Large intestine (tissue), 3 donors: Measurements from ENCODE around the gene SPOCK3. TPM values are rescaled to one million over a fixed set of nuclear protein-coding genes. Genes with fewer than 3 reads are reported as not detected.
A peak's percentile ranks its signal among the peaks of the same experiment; 100 is the strongest.

ENCODE experiments used
- DNase-seq, 2 donors: peaks; one replicate each; pipeline versions ENCODE4 v3.0.0 to v3.0.0-alpha.2; 2013
- H3K27ac ChIP-seq: one replicate; pipeline ENCODE4 v1.5.1; 2013; ENCODE audit warnings: low read length
- H3K27me3 ChIP-seq: 2 replicates; pipeline ENCODE4 v1.6.1; 2013; ENCODE audit warnings: low read length; ENCODE audit not compliant: control insufficient read depth, insufficient read depth
- H3K36me3 ChIP-seq: 2 replicates; pipeline ENCODE4 v1.6.1; 2013; ENCODE audit warnings: low read length; ENCODE audit not compliant: control insufficient read depth, insufficient read depth
- H3K4me1 ChIP-seq: one replicate; pipeline ENCODE4 v1.6.1; 2013; ENCODE audit warnings: low read length; ENCODE audit not compliant: control insufficient read depth, insufficient read depth
- H3K4me3 ChIP-seq: one replicate; pipeline ENCODE4 v1.5.1; 2013; ENCODE audit warnings: low read length
- H3K9me3 ChIP-seq: one replicate; pipeline ENCODE4 v1.6.1; 2013; ENCODE audit warnings: mild to moderate bottlenecking, low read depth, low read length, moderate library complexity; ENCODE audit not compliant: control insufficient read depth
- WGBS: methylation state at CpG from one replicate; pipeline ENCODE4 v1.1.5; 2013; ENCODE audit warnings: low lambda C conversion rate; ENCODE audit not compliant: insufficient coverage; 5-methylcytosine and 5-hydroxymethylcytosine counted together
- polyA plus RNA-seq: library from polyadenylated mRNA; unstranded; fragments of 120-200 nt; gene quantifications from one replicate; pipeline ENCODE4 v1.2.1, GENCODE V29; 2013

The SPOCK3 gene
- polyA plus RNA-seq, 1 donor = 22.4 TPM

DNA sequence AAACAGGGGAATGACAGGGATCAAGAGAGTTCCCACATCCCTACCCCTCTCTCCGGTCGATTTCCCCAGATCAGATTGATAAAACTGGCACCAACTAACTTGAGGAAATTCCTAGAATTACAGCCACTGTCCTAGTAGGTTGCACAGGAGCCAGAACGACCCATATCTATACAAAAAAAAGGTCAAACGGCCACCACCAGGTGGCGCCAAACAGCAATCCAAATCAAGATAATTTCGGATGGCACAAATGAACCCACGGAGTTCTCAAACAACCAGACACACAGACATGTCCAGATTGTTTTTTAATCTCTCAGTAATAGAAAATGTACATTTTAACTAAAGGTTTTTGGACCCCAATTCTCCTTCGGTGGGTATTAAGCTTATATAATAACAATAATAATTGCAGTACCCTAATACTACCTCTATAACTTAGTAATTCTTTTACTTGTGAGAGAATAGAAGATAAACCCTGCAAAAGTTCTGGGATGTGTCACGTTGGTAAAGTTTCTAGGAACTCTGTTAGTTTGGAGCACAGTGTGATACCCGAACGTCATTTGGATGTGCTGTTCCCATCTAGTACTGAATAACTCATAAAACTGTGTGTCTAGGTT is 212.6 kb downstream of the SPOCK3 start:
- no peaks in the 10 kb centered on the region for H3K36me3 ChIP-seq
- H3K9me3 ChIP-seq = no peaks in the 10 kb centered on the region
- WGBS = no CpG with 5 or more reads among the region's 11 CpGs
- peak; percentile 27 to 31 for DNase-seq
- H3K27ac ChIP-seq = no peak overlapping the region
- H3K4me1 ChIP-seq = no peaks in the 10 kb centered on the region
- H3K4me3 ChIP-seq = no peak overlapping the region
- H3K27me3 ChIP-seq = no peaks in the 10 kb centered on the region

- no peak overlapping the region for H3K4me3 ChIP-seq
- H3K9me3 ChIP-seq = no peaks in the 10 kb centered on the region
- H3K27me3 ChIP-seq = no peaks in the 10 kb centered on the region
- DNase-seq = no peak
- no peak overlapping the region for H3K27ac ChIP-seq
- no peaks in the 10 kb centered on the region for H3K4me1 ChIP-seq
- no peaks in the 10 kb centered on the region for H3K36me3 ChIP-seq
- WGBS = no CpG with 5 or more reads among the region's 1 CpG
Measured at GRCh38 chr4:167020410-167020809, 213.9 kb downstream of the SPOCK3 start.

GRCh38 chr4:167014944-167015343 is 219.3 kb downstream of the SPOCK3 start:
- Histone ChIP-seq H3K4me1 (no peaks in the 10 kb centered on the region), H3K4me3 (no peak overlapping the region), H3K27me3 (no peaks in the 10 kb centered on the region), H3K27ac (no peak overlapping the region), H3K36me3 (no peaks in the 10 kb centered on the region), H3K9me3 (no peaks in the 10 kb centered on the region)
- no peak for DNase-seq

DNA sequence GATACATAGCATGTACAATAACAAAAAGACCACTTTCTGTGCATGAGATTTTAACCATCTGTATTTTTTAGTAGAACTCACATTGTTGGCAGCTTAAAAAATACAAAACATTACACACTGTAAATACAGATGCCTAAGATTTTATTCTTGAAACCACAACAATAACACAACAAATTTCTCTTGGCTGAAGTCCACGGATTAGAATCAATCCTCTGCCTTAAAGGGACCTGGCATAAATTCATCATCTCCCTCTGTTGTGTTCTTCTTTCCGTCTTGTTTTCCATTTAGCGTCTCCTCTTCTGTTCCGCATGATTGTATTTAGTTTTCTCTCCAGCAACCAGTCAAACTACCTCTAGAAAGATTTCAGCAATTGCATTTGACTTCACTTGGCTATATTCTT is 231.0 kb downstream of the SPOCK3 start:
- Histone ChIP-seq H3K4me3 (no peak overlapping the region), H3K27ac (no peak overlapping the region), H3K36me3 (no peaks in the 10 kb centered on the region), H3K27me3 (no peaks in the 10 kb centered on the region), H3K9me3 (no peaks in the 10 kb centered on the region), H3K4me1 (no peaks in the 10 kb centered on the region)
- WGBS = 89% methylated on average over 4 of the region's 4 CpGs
- DNase-seq = no peak

GRCh38 chr4:167000141-167000852 is 234.0 kb downstream of the SPOCK3 start:
- 29% methylated on average over 1 of the region's 4 CpGs for WGBS
- Histone ChIP-seq H3K9me3 (no peaks in the 10 kb centered on the region), H3K27ac (no peak overlapping the region), H3K27me3 (no peaks in the 10 kb centered on the region), H3K4me1 (no peaks in the 10 kb centered on the region), H3K36me3 (no peaks in the 10 kb centered on the region), H3K4me3 (no peak overlapping the region)
- DNase-seq = no peak

GRCh38 chr4:166996216-166996615 is 238.1 kb downstream of the SPOCK3 start:
- no peaks in the 10 kb centered on the region for H3K36me3 ChIP-seq
- no peaks in the 10 kb centered on the region for H3K27me3 ChIP-seq
- WGBS = no CpG with 5 or more reads among the region's 1 CpG
- no peaks in the 10 kb centered on the region for H3K4me1 ChIP-seq
- H3K4me3 ChIP-seq = no peak overlapping the region
- no peak overlapping the region for H3K27ac ChIP-seq
- H3K9me3 ChIP-seq = no peaks in the 10 kb centered on the region
- DNase-seq = no peak

- Histone ChIP-seq H3K27me3 (no peaks in the 10 kb centered on the region), H3K4me3 (no peak overlapping the region), H3K36me3 (no peaks in the 10 kb centered on the region), H3K9me3 (no peaks in the 10 kb centered on the region), H3K4me1 (no peaks in the 10 kb centered on the region), H3K27ac (no peak overlapping the region)
- no peak for DNase-seq
Measured at GRCh38 chr4:166994686-166995085, 239.6 kb downstream of the SPOCK3 start.

DNA sequence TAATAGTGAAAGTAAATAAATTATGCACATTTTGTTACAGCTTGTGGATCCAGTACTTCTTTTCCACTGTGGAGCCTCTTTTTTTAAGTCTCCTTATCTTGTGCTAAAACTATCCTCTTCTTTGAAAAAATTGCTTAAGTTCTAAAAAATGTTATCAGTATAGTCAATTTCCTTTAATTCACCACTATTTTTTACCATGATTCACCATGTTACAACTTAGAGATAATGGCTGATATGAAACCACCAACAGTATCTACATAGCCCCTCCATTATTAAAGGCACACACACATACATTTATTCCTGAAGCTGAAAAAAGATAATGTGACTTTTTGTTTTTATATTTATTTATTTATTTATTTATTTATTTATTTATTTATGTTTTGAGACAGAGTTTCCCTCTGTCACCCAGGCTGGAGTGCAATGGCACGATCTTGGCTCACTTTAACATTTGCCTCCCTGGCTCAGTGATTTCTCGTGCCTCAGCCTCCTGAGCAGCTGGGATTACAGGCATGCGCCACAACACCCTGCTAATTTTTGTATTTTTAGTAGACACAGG is 243.2 kb downstream of the SPOCK3 start:
- H3K36me3 ChIP-seq = no peaks in the 10 kb centered on the region
- H3K27me3 ChIP-seq = no peaks in the 10 kb centered on the region
- DNase-seq = no peak
- no peak overlapping the region for H3K4me3 ChIP-seq
- WGBS = 100% methylated on average over 1 of the region's 3 CpGs
- no peaks in the 10 kb centered on the region for H3K9me3 ChIP-seq
- H3K4me1 ChIP-seq = no peaks in the 10 kb centered on the region
- H3K27ac ChIP-seq = no peak overlapping the region

- no CpG with 5 or more reads among the region's 1 CpG for WGBS
- Histone ChIP-seq H3K4me1 (no peaks in the 10 kb centered on the region), H3K9me3 (no peaks in the 10 kb centered on the region), H3K4me3 (no peak overlapping the region), H3K27ac (no peak overlapping the region), H3K36me3 (no peaks in the 10 kb centered on the region), H3K27me3 (no peaks in the 10 kb centered on the region)
- DNase-seq = no peak
Measured at GRCh38 chr4:166989886-166990285, 244.4 kb downstream of the SPOCK3 start.

- H3K36me3 ChIP-seq = no peaks in the 10 kb centered on the region
- H3K9me3 ChIP-seq = peaks cover under 1% of the 10 kb centered on the region
- 0% methylated on average over 1 of the region's 1 CpG for WGBS
- no peak overlapping the region for H3K27ac ChIP-seq
- H3K27me3 ChIP-seq = no peaks in the 10 kb centered on the region
- DNase-seq = no peak
- no peak overlapping the region for H3K4me3 ChIP-seq
- H3K4me1 ChIP-seq = no peaks in the 10 kb centered on the region
Measured at GRCh38 chr4:166987026-166987425, 247.3 kb downstream of the SPOCK3 start.

DNA sequence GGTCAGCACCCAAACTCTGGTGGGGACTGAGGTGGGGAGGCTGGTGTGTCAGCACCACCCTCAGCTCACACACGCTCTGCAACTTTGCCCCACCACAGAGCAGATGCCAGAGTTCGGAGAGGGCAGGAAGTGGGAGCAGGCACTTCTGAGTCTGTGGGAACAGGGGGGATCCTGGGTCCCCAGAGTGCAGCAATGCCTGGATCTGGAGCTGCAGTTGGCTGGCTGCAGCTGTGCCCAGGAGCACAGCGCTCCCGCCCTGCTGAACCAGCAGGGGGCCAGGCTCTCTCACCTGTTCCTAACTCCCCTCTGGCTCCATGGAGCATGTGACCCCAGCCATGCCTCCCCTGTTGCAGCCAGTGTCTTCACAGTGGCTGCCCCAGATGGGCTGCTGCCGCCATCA is 252.4 kb downstream of the SPOCK3 start:
- DNase-seq = no peak
- Histone ChIP-seq H3K27ac (no peak overlapping the region), H3K27me3 (no peaks in the 10 kb centered on the region), H3K9me3 (peaks cover 5% of the 10 kb centered on the region), H3K4me1 (no peaks in the 10 kb centered on the region), H3K36me3 (no peaks in the 10 kb centered on the region), H3K4me3 (no peak overlapping the region)
- no CpG with 5 or more reads among the region's 5 CpGs for WGBS
